K562 (cell line): ENCODE measurements around the gene ROPN1L. TPM values are rescaled to one million over a fixed set of nuclear protein-coding genes. Genes with fewer than 3 reads are reported as not detected.

Source experiments
- DPF2 ChIP-seq: fragments of 450-650 bp; IDR thresholded peaks from 2 replicates; pipeline ENCODE4 v1.6.1; 2016
- ESRRB ChIP-seq: fragments of 250-450 bp; sonication (Bioruptor Pico); IDR thresholded peaks from 2 replicates; pipeline ENCODE4 v1.5.0; 2020; ENCODE audit warnings: mild to moderate bottlenecking, moderate library complexity, borderline replicate concordance
- FOXJ2 ChIP-seq: fragments of 200-800 bp; sonication (Bioruptor generic); IDR thresholded peaks from 2 replicates; pipeline ENCODE4 v1.6.1; 2016; ENCODE audit warnings: missing genetic modification characterization, missing compliant biosample characterization
- HDGF ChIP-seq: fragments of 450-650 bp; IDR thresholded peaks from 2 replicates; pipeline ENCODE4 v1.6.1; 2016
- HMG20A ChIP-seq: fragments of 450-650 bp; formaldehyde crosslinking; conservative IDR thresholded peaks from 2 replicates; pipeline ENCODE4 v1.4.0; 2020; ENCODE audit warnings: mild to moderate bottlenecking, mixed read lengths
- HMG20B ChIP-seq: fragments of 250-450 bp; sonication (Bioruptor Pico); IDR thresholded peaks from 2 replicates; pipeline ENCODE4 v1.5.0; 2021; ENCODE audit warnings: mild to moderate bottlenecking
- HNRNPH1 ChIP-seq: fragments of 200-400 bp; formaldehyde crosslinking; optimal IDR thresholded peaks from 2 replicates; pipeline ENCODE3; 2017; ENCODE audit warnings: low read depth, mild to moderate bottlenecking, low read length, moderate library complexity
- HNRNPL ChIP-seq: fragments of 200-400 bp; formaldehyde crosslinking; IDR thresholded peaks from 2 replicates; pipeline ENCODE4 v1.6.1; 2017; ENCODE audit warnings: low read depth, mild to moderate bottlenecking, low read length
- ILF3 ChIP-seq: fragments of 450-650 bp; IDR thresholded peaks from 2 replicates; pipeline ENCODE4 v1.6.1; 2018; ENCODE audit warnings: antibody characterized with exemption, mild to moderate bottlenecking, moderate library complexity, borderline replicate concordance
- ILK ChIP-seq: fragments of 450-650 bp; IDR thresholded peaks from 2 replicates; pipeline ENCODE4 v1.6.1; 2016; ENCODE audit warnings: missing genetic modification characterization, low read depth, mild to moderate bottlenecking, missing compliant biosample characterization, moderate library complexity, borderline replicate concordance
- KHSRP ChIP-seq: fragments of 450-650 bp; IDR thresholded peaks from 2 replicates; pipeline ENCODE4 v1.6.1; 2017
- KLF1 ChIP-seq: fragments of 450-650 bp; IDR thresholded peaks from 2 replicates; pipeline ENCODE4 v1.6.1; 2016; ENCODE audit warnings: missing genetic modification characterization, missing compliant biosample characterization
- MTA1 ChIP-seq: fragments of 450-650 bp; IDR thresholded peaks from 2 replicates; pipeline ENCODE4 v1.6.1; 2017; ENCODE audit warnings: borderline replicate concordance
- MTA2 ChIP-seq: fragments of 450-650 bp; IDR thresholded peaks from 2 replicates; pipeline ENCODE4 v1.6.1; 2016; ENCODE audit warnings: low read depth
- NR2C1 ChIP-seq, 2 experiments: fragments of 450-650 bp; IDR thresholded peaks; 2 replicates each; pipeline ENCODE4 v1.6.1; 2017; ENCODE audit warnings: mild to moderate bottlenecking in 2 of 2, antibody characterized with exemption in 1 of 2, inconsistent platforms in 1 of 2, missing compliant biosample characterization in 1 of 2, missing genetic modification characterization in 1 of 2
- POLR2B ChIP-seq: fragments of 450-650 bp; IDR thresholded peaks from 2 replicates; pipeline ENCODE4 v1.6.1; 2018; ENCODE audit warnings: low read depth; ENCODE audit not compliant: partially characterized antibody
- RNF219 ChIP-seq: fragments of 250-450 bp; sonication (Bioruptor Pico); IDR thresholded peaks from 2 replicates; pipeline ENCODE4 v1.5.0; 2022; ENCODE audit warnings: mild to moderate bottlenecking
- ZFP36 ChIP-seq: fragments of 150-350 bp; IDR thresholded peaks from 2 replicates; pipeline ENCODE4 v1.6.1; 2018; ENCODE audit warnings: low read length, low read depth; ENCODE audit not compliant: partially characterized antibody
- ZFX ChIP-seq: sonication (generic); formaldehyde crosslinking; IDR thresholded peaks from 2 replicates; pipeline ENCODE4 v1.8.0; 2022; ENCODE audit warnings: mild to moderate bottlenecking, missing genetic modification reagents, moderate library complexity
- ZNF324 ChIP-seq: fragments of 250-450 bp; sonication (Bioruptor Pico); IDR thresholded peaks from 2 replicates; pipeline ENCODE4 v1.4.0; 2020; ENCODE audit warnings: mild to moderate bottlenecking
- ZNF431 ChIP-seq: sonication (generic); formaldehyde crosslinking; IDR thresholded peaks from 2 replicates; pipeline ENCODE4 v1.8.0; 2022; ENCODE audit warnings: mild to moderate bottlenecking, missing genetic modification reagents
- ZNF77 ChIP-seq: fragments of 250-450 bp; sonication (Bioruptor Pico); IDR thresholded peaks from 2 replicates; pipeline ENCODE4 v1.5.0; 2020
- ZNF830 ChIP-seq: fragments of 250-450 bp; sonication (Bioruptor Pico); IDR thresholded peaks from 2 replicates; pipeline ENCODE4 v1.5.0; 2021; ENCODE audit warnings: mild to moderate bottlenecking
- polyA plus RNA-seq, 8 experiments: library from polyadenylated mRNA; depleted of rRNA in 4 of 8; stranded (reverse) in 5 of 8; unstranded in 3 of 8; fragments of >200 nt; fragmentation: Nextera tagmentation in 2 of 8; fragmentation: Illumina TruSeq in 1 of 8; extraction: Ambion mirVana in 2 of 8; extraction: Trizol in 1 of 8; gene quantifications; 2 replicates each; pipeline versions ENCODE4 v1.2.1 to v1.2.3, GENCODE V29; 2011 to 2014; ENCODE audit warnings: inconsistent platforms in 1 of 8, missing spikeins in 1 of 8
- total RNA-seq, 7 experiments: library from RNA; depleted of rRNA in 6 of 7; stranded (reverse); fragments of >200 nt in 6 of 7; fragmentation: Illumina TruSeq in 2 of 7; extraction: Trizol in 2 of 7; gene quantifications; 2 replicates each; pipeline versions ENCODE4 v1.2.1 to v1.2.3, GENCODE V29; 2011 to 2021; ENCODE audit warnings: low replicate concordance in 1 of 7
- TF ChIP-seq, protein P1 (sequence below): fragments of 450-650 bp; formaldehyde crosslinking; IDR thresholded peaks from 2 replicates; pipeline ENCODE4 v1.4.0; 2022; ENCODE audit warnings: missing genetic modification characterization

ROPN1L gene
- total and polyA plus RNA-seq, 9 of the 15 experiments (the other 6 are each of a cell fraction or from before 2014, with no cell fraction given), result 0.04 to 0.85 (median 0.24) TPM; not detected in 3

DNA sequence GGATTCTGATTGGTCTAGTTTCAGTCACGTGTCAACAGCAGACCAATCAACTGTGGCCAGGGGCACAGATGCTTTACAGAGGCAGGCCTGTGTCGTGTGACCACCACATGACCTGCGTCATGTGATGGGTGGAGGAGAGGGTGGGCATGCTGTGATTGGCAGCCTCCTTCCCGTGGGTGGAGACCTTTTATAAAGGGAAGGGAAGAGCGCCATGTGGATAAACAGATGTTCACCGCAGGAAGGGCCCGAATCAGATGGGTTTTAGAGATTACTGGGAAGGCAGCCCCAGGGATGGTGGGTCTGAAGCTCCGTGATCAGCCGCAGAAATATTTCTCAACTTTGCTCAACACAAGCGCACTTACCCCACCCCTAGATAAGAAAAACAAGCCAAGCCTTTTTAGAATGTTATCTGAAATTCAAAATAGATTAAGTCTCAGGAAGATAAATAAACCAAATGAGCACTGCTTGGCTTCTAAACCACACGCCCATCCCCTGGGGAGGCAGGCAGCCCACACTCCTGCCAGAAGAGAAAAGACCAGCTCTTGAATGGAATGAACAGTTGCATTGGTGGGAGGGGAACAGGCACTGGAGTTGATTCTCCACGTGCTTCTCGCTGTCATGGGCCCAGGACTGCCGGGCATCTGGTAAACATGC is 43.6 kb downstream of the ROPN1L start (continued):
- no peak for TF ChIP-seq RNF219 (CRISPR knock-in tag)
- TF ChIP-seq ZNF77 (CRISPR knock-in tag), result no peak
- no peak for TF ChIP-seq ILK
- TF ChIP-seq KLF1 (tag), result peak; percentile 87
- TF ChIP-seq FOXJ2, result peak; percentile 72
- TF ChIP-seq ZNF431, result no peak
- TF ChIP-seq ZFX (CRISPR knock-in tag), result peak; percentile 38; the same call in 1 of the 2 replicates
- TF ChIP-seq ZNF830 (CRISPR knock-in tag), result no peak
- no peak for TF ChIP-seq ZNF324 (CRISPR knock-in tag)
- peak; percentile 45; the same call in 1 of the 2 replicates for TF ChIP-seq NR2C1 (IDR thresholded peaks at IDR 0.05)
- 0 out of 2 replicates have a peak, but pooled peaks have one; percentile 7 for TF ChIP-seq NR2C1 (tag; IDR thresholded peaks at IDR 0.05)
- TF ChIP-seq ZFP36, result no peak
- TF ChIP-seq, protein P1, sequence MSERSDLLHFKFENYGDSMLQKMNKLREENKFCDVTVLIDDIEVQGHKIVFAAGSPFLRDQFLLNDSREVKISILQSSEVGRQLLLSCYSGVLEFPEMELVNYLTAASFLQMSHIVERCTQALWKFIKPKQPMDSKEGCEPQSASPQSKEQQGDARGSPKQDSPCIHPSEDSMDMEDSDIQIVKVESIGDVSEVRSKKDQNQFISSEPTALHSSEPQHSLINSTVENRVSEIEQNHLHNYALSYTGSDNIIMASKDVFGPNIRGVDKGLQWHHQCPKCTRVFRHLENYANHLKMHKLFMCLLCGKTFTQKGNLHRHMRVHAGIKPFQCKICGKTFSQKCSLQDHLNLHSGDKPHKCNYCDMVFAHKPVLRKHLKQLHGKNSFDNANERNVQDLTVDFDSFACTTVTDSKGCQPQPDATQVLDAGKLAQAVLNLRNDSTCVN (CRISPR knock-in tag), result no peak
- TF ChIP-seq MTA2, result no peak
- TF ChIP-seq ILF3, result no peak
- TF ChIP-seq HDGF, result no peak
- peak; percentile 46; the same call in 1 of the 2 replicates for TF ChIP-seq DPF2
- TF ChIP-seq HMG20A (CRISPR knock-in tag), result no peak
- TF ChIP-seq HNRNPL, result no peak
- no peak for TF ChIP-seq ESRRB (CRISPR knock-in tag)
- TF ChIP-seq MTA1, result peak; percentile 51; the same call in 1 of the 2 replicates
- no peak for TF ChIP-seq HMG20B (CRISPR knock-in tag)
- no peak for TF ChIP-seq HNRNPH1
- no peak for TF ChIP-seq KHSRP
- TF ChIP-seq POLR2B, result no peak
